SK-N-SH (cell line): ENCODE data around the gene ZC3H7A. TPM values are rescaled to one million over a fixed set of nuclear protein-coding genes. Genes with fewer than 3 reads are reported as not detected.

Experiments used
- CTCF ChIA-PET: fragments of 300-600, 350-600 bp; formaldehyde crosslinking; extraction: SDS; loops from one replicate; lab custom pipeline; 2021; lab: Yijun Ruan, JAX
- POLR2A ChIA-PET: fragments of 350-600 bp; sonication (Branson Sonifier 250); formaldehyde crosslinking; extraction: SDS; loops from one replicate; lab custom pipeline; 2020; ENCODE audit warnings: antibody characterized with exemption, inconsistent platforms; lab: Yijun Ruan, JAX
- DNase-seq: peaks from one replicate; pipeline ENCODE4 v3.0.0; 2012
- H2AFZ ChIP-seq: fragments of 200-600 bp; sonication (generic); 2 replicates; pipeline ENCODE4 v1.8.1; 2016; ENCODE audit warnings: antibody characterized with exemption, mild to moderate bottlenecking, low read depth
- H3F3A ChIP-seq: fragments of 200-600 bp; sonication (generic); replicated peaks from 2 replicates; pipeline ENCODE3; 2016; ENCODE audit warnings: antibody characterized with exemption, mild to moderate bottlenecking; ENCODE audit not compliant: insufficient read depth
- H3K27ac ChIP-seq, 2 experiments: fragments of 200-500 bp in 1 of 2; fragments of 200-600 bp in 1 of 2; sonication (Bioruptor generic) in 1 of 2; sonication (generic), shearing (Covaris generic) in 1 of 2; 2 replicates each; pipeline versions ENCODE4 v1.5.1 to v1.6.1; 2014 to 2016; ENCODE audit warnings: low read depth in 2 of 2, inconsistent platforms in 1 of 2, low read length in 1 of 2, mild to moderate bottlenecking in 1 of 2, mixed read lengths in 1 of 2
- H3K27me3 ChIP-seq: fragments of 200-600 bp; sonication (generic), shearing (Covaris generic); 2 replicates; pipeline ENCODE4 v1.6.1; 2016; ENCODE audit warnings: mixed run types; ENCODE audit not compliant: insufficient read depth
- H3K36me3 ChIP-seq, 2 experiments: fragments of 200-500 bp in 1 of 2; fragments of 200-600 bp in 1 of 2; sonication (Bioruptor generic) in 1 of 2; sonication (generic) in 1 of 2; replicated peaks in 1 of 2; 2 replicates each; pipeline versions ENCODE3 to v1.5.1; 2014 to 2016; ENCODE audit warnings: low read length in 1 of 2, mild to moderate bottlenecking in 1 of 2; ENCODE audit not compliant: insufficient read depth in 2 of 2, control insufficient read depth in 1 of 2
- H3K4me1 ChIP-seq, 2 experiments: fragments of 200-500 bp in 1 of 2; fragments of 200-600 bp in 1 of 2; sonication (Bioruptor generic) in 1 of 2; sonication (generic), shearing (Covaris generic) in 1 of 2; 2 replicates each; pipeline versions ENCODE4 v1.5.1 to v1.6.1; 2014 to 2016; ENCODE audit warnings: low read depth in 1 of 2, low read length in 1 of 2, mixed run types in 1 of 2; ENCODE audit not compliant: insufficient read depth in 2 of 2, control insufficient read depth in 1 of 2
- H3K4me2 ChIP-seq: fragments of 200-600 bp; sonication (generic), shearing (Covaris generic); 2 replicates; pipeline ENCODE4 v1.6.1; 2017; ENCODE audit warnings: mixed run types
- H3K4me3 ChIP-seq, 2 experiments: fragments of 200-500 bp in 1 of 2; fragments of 200-600 bp in 1 of 2; sonication (Bioruptor generic) in 1 of 2; sonication (generic), shearing (Covaris generic) in 1 of 2; 2 replicates each; pipeline versions ENCODE4 v1.5.1 to v1.8.1; 2014 to 2016; ENCODE audit warnings: low read depth in 2 of 2, inconsistent platforms in 1 of 2, low read length in 1 of 2, mild to moderate bottlenecking in 1 of 2, mixed read lengths in 1 of 2, moderate library complexity in 1 of 2
- H3K79me2 ChIP-seq: fragments of 200-600 bp; sonication (generic); 2 replicates; pipeline ENCODE4 v1.8.1; 2017; ENCODE audit warnings: mild to moderate bottlenecking; ENCODE audit not compliant: insufficient read depth
- H3K9ac ChIP-seq: fragments of 200-600 bp; sonication (generic); 2 replicates; pipeline ENCODE4 v1.6.1; 2017; ENCODE audit warnings: mixed run types
- H3K9me2 ChIP-seq: fragments of 200-600 bp; sonication (generic); 2 replicates; pipeline ENCODE4 v1.6.1; 2017; ENCODE audit warnings: mixed run types
- H3K9me3 ChIP-seq: fragments of 200-600 bp; sonication (generic); 2 replicates; pipeline ENCODE4 v1.6.1; 2017; ENCODE audit warnings: mixed run types, mild to moderate bottlenecking, moderate library complexity
- H4K20me1 ChIP-seq: fragments of 200-600 bp; sonication (generic); 2 replicates; pipeline ENCODE4 v1.6.1; 2017; ENCODE audit warnings: mild to moderate bottlenecking, mixed run types; ENCODE audit not compliant: insufficient read depth
- CHD2 ChIP-seq: fragments of 150-350 bp; IDR thresholded peaks from 2 replicates; pipeline ENCODE4 v1.6.1; 2018; ENCODE audit warnings: low read length; ENCODE audit not compliant: partially characterized antibody
- ELF1 ChIP-seq: IDR thresholded peaks from 2 replicates; pipeline ENCODE4 v1.4.0; 2012
- EP300 ChIP-seq, 2 experiments: IDR thresholded peaks; 2 replicates each; pipeline versions ENCODE4 v1.4.0 to v1.6.1; 2012; ENCODE audit warnings: borderline replicate concordance in 1 of 2, low read depth in 1 of 2, low read length in 1 of 2
- FOXJ3 ChIP-seq: sonication (generic); formaldehyde crosslinking; IDR thresholded peaks from 2 replicates; pipeline ENCODE4 v1.5.1; 2020; ENCODE audit warnings: mild to moderate bottlenecking, missing genetic modification reagents
- FOXM1 ChIP-seq: IDR thresholded peaks from 2 replicates; pipeline ENCODE4 v1.4.0; 2012; ENCODE audit warnings: low read depth, mild to moderate bottlenecking
- GABPA ChIP-seq: IDR thresholded peaks from 2 replicates; pipeline ENCODE4 v1.4.0; 2012; ENCODE audit warnings: low read depth, mild to moderate bottlenecking
- GATA2 ChIP-seq: sonication (generic); formaldehyde crosslinking; IDR thresholded peaks from 2 replicates; pipeline ENCODE4 v1.5.0; 2020; ENCODE audit warnings: mild to moderate bottlenecking, missing genetic modification reagents
- MXI1 ChIP-seq: IDR thresholded peaks from 2 replicates; pipeline ENCODE4 v1.6.1; 2012; ENCODE audit warnings: mild to moderate bottlenecking, low read depth, low read length, improper control_type of control experiment
- NFIC ChIP-seq: IDR thresholded peaks from 2 replicates; pipeline ENCODE4 v1.4.0; 2012; ENCODE audit warnings: borderline replicate concordance
- NRF1 ChIP-seq: IDR thresholded peaks from 2 replicates; pipeline ENCODE4 v1.6.1; 2012; ENCODE audit warnings: low read depth, mild to moderate bottlenecking, low read length
- RAD21 ChIP-seq: IDR thresholded peaks from 2 replicates; pipeline ENCODE4 v1.6.1; 2012; ENCODE audit warnings: mild to moderate bottlenecking, low read length
- RFX5 ChIP-seq: IDR thresholded peaks from 2 replicates; pipeline ENCODE4 v1.6.1; 2012; ENCODE audit warnings: mild to moderate bottlenecking, improper control_type of control experiment, low read length
- TAF1 ChIP-seq: IDR thresholded peaks from 2 replicates; pipeline ENCODE4 v1.6.1; 2012; ENCODE audit warnings: low read depth, mild to moderate bottlenecking, low read length, moderate library complexity, borderline replicate concordance
- TCF12 ChIP-seq: IDR thresholded peaks from 2 replicates; pipeline ENCODE4 v1.4.0; 2012
- TEAD4 ChIP-seq: IDR thresholded peaks from 2 replicates; pipeline ENCODE4 v1.4.0; 2012; ENCODE audit warnings: mild to moderate bottlenecking, borderline replicate concordance; ENCODE audit not compliant: insufficient read depth
- WGBS: methylation state at CpG from one replicate; pipeline ENCODE4 v1.1.6; 2017; ENCODE audit warnings: low lambda C conversion rate; 5-methylcytosine and 5-hydroxymethylcytosine counted together
- polyA plus RNA-seq, 3 experiments: library from polyadenylated mRNA; depleted of rRNA; stranded (reverse); fragments of >200 nt; gene quantifications; 2 replicates each; pipeline ENCODE4 v1.2.3, GENCODE V29; 2012
- TF ChIP-seq, protein P1 (sequence below): IDR thresholded peaks from 2 replicates; pipeline ENCODE4 v1.6.1; 2012; ENCODE audit warnings: mild to moderate bottlenecking, low read depth, low read length, moderate library complexity
- TF ChIP-seq, protein P2 (sequence below): IDR thresholded peaks from 2 replicates; pipeline ENCODE4 v1.4.0; 2012; ENCODE audit warnings: low read depth
- TF ChIP-seq, protein P3 (sequence below): fragments of 150-350 bp; IDR thresholded peaks from 2 replicates; pipeline ENCODE4 v1.6.1; 2017; ENCODE audit warnings: antibody characterized with exemption, low read length, low read depth, borderline replicate concordance
- TF ChIP-seq, protein P4 (sequence below): IDR thresholded peaks from 2 replicates; pipeline ENCODE4 v1.4.0; 2012; ENCODE audit warnings: low read depth, borderline replicate concordance

ZC3H7A gene
- polyA plus RNA-seq, 1 of the 3 experiments (the other 2 are of a cell fraction) = 31.9 TPM

DNA sequence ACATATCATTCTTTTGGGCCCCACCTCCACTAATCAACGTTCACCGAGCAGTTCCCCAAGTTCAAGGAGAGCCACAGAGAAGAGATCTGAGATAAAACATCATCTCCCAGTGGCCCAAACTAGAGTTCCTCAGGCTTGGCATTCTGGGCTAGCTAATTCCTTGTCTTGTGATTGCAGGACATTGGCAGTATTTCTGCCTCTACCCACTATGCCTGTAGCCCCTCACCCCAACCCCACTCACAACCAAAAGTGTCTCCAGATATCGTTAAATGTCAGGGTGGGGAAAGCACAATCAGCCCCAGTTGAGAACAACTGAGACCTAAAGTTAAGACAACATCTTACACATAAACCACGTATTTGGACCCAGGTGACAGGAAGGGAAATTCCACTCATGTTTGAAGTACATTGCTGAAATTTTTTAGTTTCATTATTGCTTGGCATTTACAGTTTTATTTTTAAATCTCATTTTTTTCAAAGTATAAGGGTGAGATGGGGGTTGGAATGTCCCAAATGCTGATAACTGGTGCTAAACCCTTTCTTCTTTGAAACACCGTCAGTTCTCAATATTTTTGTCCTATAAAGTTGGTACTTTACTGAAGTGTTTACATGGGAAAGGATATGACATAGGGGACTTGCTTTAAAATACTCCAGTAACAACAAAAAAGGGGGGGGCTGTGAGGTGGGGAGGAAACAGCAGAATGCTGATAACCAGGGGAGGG, 13.6 kb downstream of the ZC3H7A start:
- H3K9ac ChIP-seq = peak overlapping the region; percentile 34; the same call in 1 of the 2 replicates
- POLR2A ChIA-PET = interaction anchor here (1.9 kb wide), 1 partner anchor 41 kb away, joined by 7 read pairs; the partner anchor contains the start of gene TXNDC11
- peak overlapping the region; percentile 81 to 96 for H3K27ac ChIP-seq
- TF ChIP-seq RAD21 (no peak), FOXJ3 (CRISPR knock-in tag) (no peak), TEAD4 (0 out of 2 replicates have a peak, but pooled peaks have one; percentile 51), CHD2 (no peak), TCF12 (peak; percentile 22; the same call in 1 of the 2 replicates)
- TF ChIP-seq, all 33 proteins: peak for 2
- Histone ChIP-seq H3K4me2 (peak overlapping the region; percentile 72), H3K9me2 (no peaks in the 10 kb centered on the region), H3K4me3 (peak overlapping the region in 1 of 2 experiments; percentile 45; a peak in 3 of 4 replicates), H3F3A (peaks cover 30% of the 10 kb centered on the region), H3K79me2 (peaks cover 98% of the 10 kb centered on the region), H2AFZ (no peak overlapping the region), H3K27me3 (no peaks in the 10 kb centered on the region), H3K9me3 (no peaks in the 10 kb centered on the region), H3K4me1 (peaks cover 25 to 30% of the 10 kb centered on the region in 2 experiments), H3K36me3 (peaks cover 12 to 24% of the 10 kb centered on the region in 2 experiments), H4K20me1 (peaks cover 25% of the 10 kb centered on the region)
- DNase-seq = no peak
- CTCF ChIA-PET = interaction anchor here (1.7 kb wide), 1 partner anchor 9 kb away, joined by 5 read pairs; no protein-coding TSS in a partner anchor
- 44% methylated on average over 5 of the region's 5 CpGs for WGBS

DNA sequence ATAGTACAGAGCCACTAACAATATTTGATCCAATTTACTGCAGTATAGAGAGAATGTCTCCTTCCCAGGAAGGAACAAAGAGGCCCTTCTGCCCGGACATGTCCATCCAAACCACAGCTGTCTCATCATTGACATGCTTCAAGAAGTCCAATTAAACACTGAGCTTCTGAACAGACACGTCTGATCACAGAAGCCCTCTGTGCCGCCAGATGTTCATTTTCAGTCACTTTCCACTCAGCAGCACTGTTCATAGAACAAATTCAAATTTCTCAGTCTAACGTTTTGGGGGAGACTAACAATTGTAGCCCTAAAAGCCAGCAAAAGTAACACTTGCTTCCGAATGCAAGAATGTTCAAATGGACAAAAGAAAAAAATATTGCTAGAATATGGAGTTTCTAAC, 15.3 kb downstream of the ZC3H7A start:
- Histone ChIP-seq H3K27ac (peak overlapping the region; percentile 81 to 96), H3K27me3 (no peaks in the 10 kb centered on the region), H2AFZ (no peak overlapping the region), H3K4me3 (no peak overlapping the region), H3K9ac (no peak overlapping the region), H3K9me3 (no peaks in the 10 kb centered on the region), H3K4me1 (peaks cover 25 to 30% of the 10 kb centered on the region in 2 experiments), H4K20me1 (0 out of 2 replicates have a peak, but pooled peaks cover 10% of the 10 kb centered on the region), H3K79me2 (peaks cover 98% of the 10 kb centered on the region), H3F3A (peaks cover 30% of the 10 kb centered on the region), H3K36me3 (peaks cover 18 to 40% of the 10 kb centered on the region in 2 experiments), H3K9me2 (no peaks in the 10 kb centered on the region), H3K4me2 (peak overlapping the region; percentile 72)
- TF ChIP-seq FOXJ3 (CRISPR knock-in tag) (no peak), EP300 (IDR thresholded peaks at IDR 0.05; ENCODE audit: borderline replicate concordance in 1 of 2, low read depth in 1 of 2, low read length in 1 of 2) (no peak; a peak in 1 of 4 replicates), NRF1 (no peak), NFIC (no peak), FOXM1 (no peak), MXI1 (no peak; the same call in 1 of the 2 replicates), GATA2 (CRISPR knock-in tag) (no peak), ELF1 (no peak), RFX5 (no peak), GABPA (no peak), TAF1 (no peak)
- TF ChIP-seq, protein P1, sequence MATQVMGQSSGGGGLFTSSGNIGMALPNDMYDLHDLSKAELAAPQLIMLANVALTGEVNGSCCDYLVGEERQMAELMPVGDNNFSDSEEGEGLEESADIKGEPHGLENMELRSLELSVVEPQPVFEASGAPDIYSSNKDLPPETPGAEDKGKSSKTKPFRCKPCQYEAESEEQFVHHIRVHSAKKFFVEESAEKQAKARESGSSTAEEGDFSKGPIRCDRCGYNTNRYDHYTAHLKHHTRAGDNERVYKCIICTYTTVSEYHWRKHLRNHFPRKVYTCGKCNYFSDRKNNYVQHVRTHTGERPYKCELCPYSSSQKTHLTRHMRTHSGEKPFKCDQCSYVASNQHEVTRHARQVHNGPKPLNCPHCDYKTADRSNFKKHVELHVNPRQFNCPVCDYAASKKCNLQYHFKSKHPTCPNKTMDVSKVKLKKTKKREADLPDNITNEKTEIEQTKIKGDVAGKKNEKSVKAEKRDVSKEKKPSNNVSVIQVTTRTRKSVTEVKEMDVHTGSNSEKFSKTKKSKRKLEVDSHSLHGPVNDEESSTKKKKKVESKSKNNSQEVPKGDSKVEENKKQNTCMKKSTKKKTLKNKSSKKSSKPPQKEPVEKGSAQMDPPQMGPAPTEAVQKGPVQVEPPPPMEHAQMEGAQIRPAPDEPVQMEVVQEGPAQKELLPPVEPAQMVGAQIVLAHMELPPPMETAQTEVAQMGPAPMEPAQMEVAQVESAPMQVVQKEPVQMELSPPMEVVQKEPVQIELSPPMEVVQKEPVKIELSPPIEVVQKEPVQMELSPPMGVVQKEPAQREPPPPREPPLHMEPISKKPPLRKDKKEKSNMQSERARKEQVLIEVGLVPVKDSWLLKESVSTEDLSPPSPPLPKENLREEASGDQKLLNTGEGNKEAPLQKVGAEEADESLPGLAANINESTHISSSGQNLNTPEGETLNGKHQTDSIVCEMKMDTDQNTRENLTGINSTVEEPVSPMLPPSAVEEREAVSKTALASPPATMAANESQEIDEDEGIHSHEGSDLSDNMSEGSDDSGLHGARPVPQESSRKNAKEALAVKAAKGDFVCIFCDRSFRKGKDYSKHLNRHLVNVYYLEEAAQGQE = no peak
- TF ChIP-seq, protein P2, sequence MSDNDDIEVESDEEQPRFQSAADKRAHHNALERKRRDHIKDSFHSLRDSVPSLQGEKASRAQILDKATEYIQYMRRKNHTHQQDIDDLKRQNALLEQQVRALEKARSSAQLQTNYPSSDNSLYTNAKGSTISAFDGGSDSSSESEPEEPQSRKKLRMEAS = no peak
- TF ChIP-seq, protein P3, sequence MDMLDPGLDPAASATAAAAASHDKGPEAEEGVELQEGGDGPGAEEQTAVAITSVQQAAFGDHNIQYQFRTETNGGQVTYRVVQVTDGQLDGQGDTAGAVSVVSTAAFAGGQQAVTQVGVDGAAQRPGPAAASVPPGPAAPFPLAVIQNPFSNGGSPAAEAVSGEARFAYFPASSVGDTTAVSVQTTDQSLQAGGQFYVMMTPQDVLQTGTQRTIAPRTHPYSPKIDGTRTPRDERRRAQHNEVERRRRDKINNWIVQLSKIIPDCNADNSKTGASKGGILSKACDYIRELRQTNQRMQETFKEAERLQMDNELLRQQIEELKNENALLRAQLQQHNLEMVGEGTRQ = no peak
- TF ChIP-seq, protein P4, sequence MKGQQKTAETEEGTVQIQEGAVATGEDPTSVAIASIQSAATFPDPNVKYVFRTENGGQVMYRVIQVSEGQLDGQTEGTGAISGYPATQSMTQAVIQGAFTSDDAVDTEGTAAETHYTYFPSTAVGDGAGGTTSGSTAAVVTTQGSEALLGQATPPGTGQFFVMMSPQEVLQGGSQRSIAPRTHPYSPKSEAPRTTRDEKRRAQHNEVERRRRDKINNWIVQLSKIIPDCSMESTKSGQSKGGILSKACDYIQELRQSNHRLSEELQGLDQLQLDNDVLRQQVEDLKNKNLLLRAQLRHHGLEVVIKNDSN = no peak
- POLR2A ChIA-PET = interaction anchor here (0.7 to 2.4 kb wide), 5 partner anchors 11 to 285 kb away, joined by 3 to 10 read pairs (median 7); partner anchors contain the start of genes TXNDC11 and ZC3H7A
- 47% methylated on average over 5 of the region's 5 CpGs for WGBS
- peak; percentile 39 for DNase-seq
- CTCF ChIA-PET = interaction anchor here (4.8 kb wide), 1 partner anchor 15 kb away, joined by 29 read pairs; the partner anchor contains the start of gene ZC3H7A
